ENCODE results near the gene CACNA2D1. TPM values are rescaled to one million over a fixed set of nuclear protein-coding genes. Genes with fewer than 3 reads are reported as not detected.

Gene CACNA2D1
- total RNA-seq, 4 donors from 2014 or later: 29.8 to 47.6 (median 36.6) TPM

DNA sequence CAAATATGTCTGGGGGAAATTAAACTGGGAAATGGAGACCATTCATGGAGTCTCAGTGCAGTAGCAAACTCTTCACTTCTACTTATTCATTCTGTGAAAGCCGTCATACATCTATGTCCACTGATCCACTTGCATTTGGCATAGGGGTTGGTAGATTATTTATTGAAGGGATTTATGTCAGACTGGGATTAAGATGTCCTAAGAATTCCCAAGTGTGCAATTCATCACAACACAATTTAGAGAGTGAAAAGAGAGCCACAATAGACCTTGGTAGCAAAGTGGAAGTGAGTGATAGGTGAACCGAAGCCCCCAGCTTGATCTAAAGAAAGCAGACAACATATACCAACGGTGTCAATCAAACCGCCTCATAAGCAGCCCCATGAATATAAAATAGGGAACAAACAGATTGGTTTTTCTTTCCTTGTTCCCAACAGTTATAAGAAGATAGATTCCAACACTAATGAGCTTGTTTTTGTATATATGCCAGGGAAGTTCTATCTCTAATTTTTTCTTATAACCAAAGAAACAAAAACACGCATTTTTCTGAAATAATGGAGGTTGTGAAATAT is 234.3 kb downstream of the CACNA2D1 start:
- TF ChIP-seq POLR2A (IDR thresholded peaks at IDR 0.05) (no peak), CTCF (IDR thresholded peaks at IDR 0.05) (no peak), POLR2AphosphoS5 (IDR thresholded peaks at IDR 0.05) (no peak), EP300 (IDR thresholded peaks at IDR 0.05) (no peak)
- no peaks in the 10 kb centered on the region for H3K27me3 ChIP-seq
- no peak overlapping the region for H3K4me3 ChIP-seq
- peaks cover 0 to 4% (median 0%) of the 10 kb centered on the region in 3 donors for H3K4me1 ChIP-seq
- no peaks in the 10 kb centered on the region for H3K36me3 ChIP-seq
- WGBS, 2 donors (ENCODE audit: low coverage in 1 of 2): 79 to 88% methylated on average over 4 of the region's 5 CpGs
- H3K27ac ChIP-seq: no peak overlapping the region
- ATAC-seq: no peak
- H3K9me3 ChIP-seq: no peaks in the 10 kb centered on the region

GRCh38 chr7:82204694-82205093 is 238.9 kb downstream of the CACNA2D1 start:
- WGBS, 2 donors (ENCODE audit: low coverage in 1 of 2): 73 to 87% methylated on average over 3 to 4 of the region's 4 CpGs
- Histone ChIP-seq H3K4me3 (no peak overlapping the region), H3K4me1 (no peaks in the 10 kb centered on the region), H3K27me3 (no peaks in the 10 kb centered on the region), H3K36me3 (no peaks in the 10 kb centered on the region), H3K27ac (no peak overlapping the region), H3K9me3 (no peaks in the 10 kb centered on the region)
- ATAC-seq: no peak
- TF ChIP-seq CTCF (IDR thresholded peaks at IDR 0.05) (no peak), POLR2AphosphoS5 (IDR thresholded peaks at IDR 0.05) (no peak), POLR2A (IDR thresholded peaks at IDR 0.05) (no peak), EP300 (IDR thresholded peaks at IDR 0.05) (no peak)

GRCh38 chr7:82202965-82203364 is 240.6 kb downstream of the CACNA2D1 start:
- Histone ChIP-seq H3K27me3 (no peaks in the 10 kb centered on the region), H3K4me3 (no peak overlapping the region), H3K27ac (no peak overlapping the region), H3K4me1 (no peaks in the 10 kb centered on the region), H3K36me3 (no peaks in the 10 kb centered on the region), H3K9me3 (no peaks in the 10 kb centered on the region)
- 98% methylated on average over 6 of the region's 9 CpGs; no CpG with 5 or more reads in 1 of the 2 donors for WGBS, 2 donors (ENCODE audit: low coverage in 1 of 2)
- TF ChIP-seq POLR2A (IDR thresholded peaks at IDR 0.05) (no peak), EP300 (IDR thresholded peaks at IDR 0.05) (no peak), POLR2AphosphoS5 (IDR thresholded peaks at IDR 0.05) (no peak), CTCF (IDR thresholded peaks at IDR 0.05) (no peak)
- ATAC-seq: no peak

- Histone ChIP-seq H3K4me3 (no peak overlapping the region), H3K36me3 (no peaks in the 10 kb centered on the region), H3K27ac (no peak overlapping the region), H3K9me3 (no peaks in the 10 kb centered on the region), H3K4me1 (no peaks in the 10 kb centered on the region), H3K27me3 (no peaks in the 10 kb centered on the region)
- 100% methylated on average over 3 to 5 of the region's 13 CpGs for WGBS, 2 donors (ENCODE audit: low coverage in 1 of 2)
- no peak for ATAC-seq
- TF ChIP-seq CTCF (IDR thresholded peaks at IDR 0.05): no peak
- TF ChIP-seq POLR2A (IDR thresholded peaks at IDR 0.05): no peak
- no peak for TF ChIP-seq EP300 (IDR thresholded peaks at IDR 0.05)
- TF ChIP-seq POLR2AphosphoS5 (IDR thresholded peaks at IDR 0.05): no peak
These were observed 241.5 kb downstream of the CACNA2D1 start for GRCh38 chr7:82202107-82202506.

GRCh38 chr7:82200601-82201000 is 243.0 kb downstream of the CACNA2D1 start:
- WGBS, 2 donors (ENCODE audit: low coverage in 1 of 2): 100% methylated on average over 2 of the region's 2 CpGs
- H3K4me1 ChIP-seq: no peaks in the 10 kb centered on the region
- no peak for ATAC-seq
- H3K27me3 ChIP-seq: no peaks in the 10 kb centered on the region
- H3K4me3 ChIP-seq: no peak overlapping the region
- H3K27ac ChIP-seq: no peak overlapping the region
- TF ChIP-seq CTCF (IDR thresholded peaks at IDR 0.05) (no peak), POLR2AphosphoS5 (IDR thresholded peaks at IDR 0.05) (no peak), POLR2A (IDR thresholded peaks at IDR 0.05) (no peak), EP300 (IDR thresholded peaks at IDR 0.05) (no peak)
- no peaks in the 10 kb centered on the region for H3K36me3 ChIP-seq
- no peaks in the 10 kb centered on the region for H3K9me3 ChIP-seq
